T-helper 9 cell (primary cell): ENCODE results near the gene EME2.
"Not testable (repeated sequence)": the region's sequence is repeated elsewhere in the genome, so short reads cannot be mapped to it uniquely, and the experiment has no call there.

Source experiments
- DNase-seq: peaks from one replicate; pipeline ENCODE4 v3.0.0-alpha.2; 2020

Gene EME2

DNA sequence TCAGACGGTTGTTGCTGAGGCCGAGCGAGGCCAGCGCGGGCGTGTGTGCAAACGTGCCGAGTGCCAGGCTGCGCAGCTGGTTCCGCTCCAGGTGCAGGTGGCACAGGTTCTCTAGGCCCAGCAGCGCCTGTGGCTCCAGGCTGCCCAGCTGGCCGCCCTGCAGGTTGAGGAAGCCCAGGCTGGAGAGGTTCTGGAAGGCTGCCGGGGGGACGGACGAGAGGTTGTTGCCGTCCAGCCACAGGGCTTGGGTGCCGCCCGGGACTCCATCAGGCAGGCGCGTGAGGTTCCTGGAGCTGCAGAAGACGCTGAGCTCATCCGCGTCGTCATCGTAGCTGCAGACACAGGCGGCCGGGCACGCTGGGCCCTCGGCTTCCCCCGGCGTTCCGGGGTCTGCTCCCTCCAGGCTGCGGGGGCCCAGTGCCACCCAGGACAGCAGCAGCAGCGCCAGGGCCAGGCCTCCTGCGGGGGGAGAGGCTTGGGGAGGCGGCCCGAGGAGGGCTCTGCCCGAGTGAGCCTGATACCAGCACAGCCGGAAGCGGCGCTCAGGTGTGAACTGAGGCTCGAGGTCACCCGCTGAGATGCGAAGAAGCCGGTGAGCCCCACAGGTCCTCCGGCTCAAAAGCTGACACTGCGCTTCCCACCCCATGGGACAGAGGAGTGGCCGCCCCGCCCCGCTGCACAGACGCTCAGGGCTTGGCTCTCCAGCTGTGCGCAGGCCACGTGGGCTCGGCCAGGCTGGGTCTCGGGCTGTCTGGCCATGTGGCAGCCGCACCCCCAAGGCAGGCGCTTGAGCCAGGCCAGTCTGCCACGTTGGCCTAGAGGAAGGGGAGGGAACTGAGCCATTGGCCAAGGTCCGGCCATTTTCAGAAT, 19.6 kb downstream of the EME2 start:
- DNase-seq, result no peak

DNA sequence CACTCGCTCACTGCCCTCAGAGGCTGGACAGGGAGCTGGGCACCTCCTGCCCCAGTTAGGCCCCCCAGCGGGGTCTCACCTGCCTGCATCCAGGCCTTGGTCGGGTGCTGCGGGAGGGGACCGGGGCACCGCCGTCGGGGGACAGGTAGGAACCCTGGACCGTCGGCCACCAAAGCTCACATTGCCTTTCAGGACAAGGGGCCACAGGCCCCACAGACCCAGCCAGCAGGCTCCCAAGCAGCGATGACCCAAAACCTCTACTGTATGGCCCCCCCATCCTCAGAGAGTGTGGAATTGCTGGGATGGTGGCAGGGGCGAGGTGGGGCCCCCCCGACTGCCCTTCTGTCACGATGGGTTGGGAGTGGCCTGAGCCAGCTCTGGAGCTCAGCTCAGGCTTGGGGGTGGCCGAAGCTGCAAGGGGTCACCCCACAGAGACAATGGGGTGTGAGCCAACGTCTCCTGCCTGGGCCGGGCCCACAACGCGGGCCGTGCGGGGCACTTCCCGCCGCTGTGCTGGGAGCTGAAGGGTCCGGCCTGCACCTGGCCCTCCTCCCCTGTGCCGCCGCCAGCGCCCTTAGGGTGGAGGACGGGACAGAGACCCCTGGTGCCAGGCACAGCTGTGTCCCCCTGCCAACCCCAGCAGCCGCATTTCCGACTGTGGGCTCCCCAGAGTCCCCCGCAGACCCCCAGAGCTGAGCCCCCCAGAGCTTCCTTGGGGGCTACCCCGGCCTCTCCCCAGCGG, 20.4 kb downstream of the EME2 start:
- DNase-seq, result no peak

DNA sequence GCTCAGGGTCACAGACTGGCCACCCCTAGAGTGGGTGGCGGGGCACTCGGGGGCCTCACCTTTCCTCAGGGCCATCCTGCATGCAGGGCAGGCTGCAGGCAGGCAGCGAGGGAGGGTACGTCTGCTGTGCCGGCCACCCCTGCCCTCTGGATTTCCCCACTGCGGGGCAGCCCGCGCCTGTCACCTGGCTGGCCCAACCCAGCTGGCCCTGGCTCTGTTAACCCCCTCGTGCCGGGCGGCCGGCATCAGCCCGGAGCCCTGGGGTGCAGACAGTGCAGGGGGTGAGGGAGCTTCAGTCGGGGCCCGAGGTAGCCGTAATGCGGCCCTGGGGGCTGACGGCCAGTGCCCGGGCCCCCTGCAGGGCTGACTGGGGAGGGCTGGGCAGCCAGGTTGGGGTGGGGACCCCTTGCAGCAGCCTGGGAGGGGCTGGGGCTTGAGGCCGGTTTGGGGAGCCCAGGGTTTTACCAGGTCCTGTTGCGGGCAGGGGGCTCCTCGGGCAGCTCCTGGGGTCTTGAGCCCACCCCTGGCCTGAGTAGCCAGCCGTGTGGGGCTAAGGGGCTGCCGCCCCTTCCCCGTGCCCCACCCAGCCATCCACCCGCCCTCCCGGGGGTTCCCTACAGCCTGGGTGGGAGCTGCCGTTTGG, 21.1 kb downstream of the EME2 start, which contains the start of gene IGFALS:
Gene IGFALS, minus strand, starts transcription at position 128 of the 643 bp plus-strand sequence. Its CDS starts 53 bp downstream, at position 75.
- no peak for DNase-seq

DNA sequence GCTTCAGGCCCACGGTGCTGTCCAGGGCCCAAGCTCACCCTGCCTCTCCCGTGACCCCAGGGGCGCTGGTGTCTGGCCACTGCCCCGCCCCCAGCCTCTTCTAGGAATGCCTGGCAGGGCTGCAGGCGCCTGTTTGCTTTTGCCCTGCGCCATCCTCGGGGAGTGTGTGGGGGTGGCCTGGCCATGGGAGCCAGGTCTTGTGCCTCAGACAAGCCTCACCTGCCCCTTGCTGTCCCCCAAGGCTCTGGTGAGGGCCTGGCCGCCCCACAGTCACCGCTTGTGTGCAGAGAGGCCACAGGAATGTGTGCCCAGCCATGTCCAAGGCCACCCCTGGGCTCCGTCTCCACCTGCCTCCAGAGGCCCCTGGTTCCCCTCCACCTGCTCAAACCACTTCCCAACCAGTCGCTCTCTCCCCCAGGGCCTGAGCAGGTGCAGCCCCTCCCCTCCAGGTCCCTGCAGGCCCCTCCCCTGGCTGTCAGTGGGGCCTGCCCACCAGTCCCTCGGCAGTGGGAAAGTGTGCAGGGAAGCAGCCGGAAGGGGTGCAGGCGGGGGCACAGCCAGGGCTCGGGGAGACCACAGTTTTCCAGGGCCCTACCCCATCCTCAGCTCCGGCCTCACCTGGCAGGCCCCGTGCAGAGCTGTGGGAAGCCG, 21.7 kb downstream of the EME2 start:
- DNase-seq, result no peak

DNA sequence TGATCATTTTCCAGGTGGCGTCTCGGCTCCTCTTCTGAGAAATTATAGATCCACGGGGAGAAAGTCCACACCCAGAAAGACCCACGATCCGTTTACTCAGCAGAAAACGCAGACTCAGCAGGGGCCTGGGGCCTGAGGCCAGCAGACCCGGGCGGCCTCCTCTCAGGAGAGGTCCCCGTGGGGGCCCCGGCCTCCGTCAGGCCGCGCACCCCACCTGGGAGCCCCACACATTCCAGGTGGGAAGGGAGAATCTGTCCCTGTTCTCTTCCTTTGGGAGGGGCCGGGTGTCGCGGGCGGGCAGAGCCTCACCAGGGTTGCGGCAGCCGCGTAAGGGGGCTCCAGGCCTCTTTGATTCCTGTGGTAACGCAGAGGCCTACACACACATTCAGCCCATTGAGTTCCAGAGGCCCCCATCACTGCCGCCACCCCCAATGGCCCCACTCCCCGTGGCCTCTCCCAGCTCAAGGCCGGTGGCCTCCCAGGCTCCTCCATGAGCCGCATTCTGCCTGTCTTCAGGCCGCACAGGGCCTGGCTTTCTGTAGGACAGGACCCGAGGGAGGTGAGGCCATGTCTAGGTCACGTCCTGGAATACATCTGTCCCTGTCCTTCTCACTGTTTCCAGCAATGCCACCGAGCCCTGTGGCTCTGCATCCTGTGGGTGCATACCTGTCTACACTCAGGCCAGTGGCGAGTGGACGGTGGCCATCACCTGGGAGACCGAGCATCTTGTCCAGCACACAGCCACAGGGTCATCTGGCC, 22.5 kb downstream of the EME2 start:
- no peak for DNase-seq

DNA sequence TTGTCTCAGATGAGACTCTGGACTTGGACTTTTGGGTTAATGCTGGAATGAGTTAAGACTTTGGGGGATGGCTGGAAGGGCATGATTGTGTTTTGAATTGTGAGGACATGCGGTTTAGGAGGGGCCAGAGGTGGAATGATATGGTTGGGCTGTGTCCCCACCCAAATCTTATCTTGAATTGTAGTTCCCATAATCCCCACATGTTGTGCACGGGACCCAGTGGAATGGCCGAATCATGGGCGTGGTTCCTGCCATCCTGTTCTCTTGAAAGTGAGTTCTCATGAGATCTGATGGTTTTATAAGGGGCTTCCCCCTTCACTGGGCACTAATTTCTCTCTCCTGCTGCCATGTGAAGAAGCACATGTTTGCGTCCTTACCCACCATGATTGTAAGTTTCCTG, 26.7 kb downstream of the EME2 start:
- not testable (repeated sequence) for DNase-seq

DNA sequence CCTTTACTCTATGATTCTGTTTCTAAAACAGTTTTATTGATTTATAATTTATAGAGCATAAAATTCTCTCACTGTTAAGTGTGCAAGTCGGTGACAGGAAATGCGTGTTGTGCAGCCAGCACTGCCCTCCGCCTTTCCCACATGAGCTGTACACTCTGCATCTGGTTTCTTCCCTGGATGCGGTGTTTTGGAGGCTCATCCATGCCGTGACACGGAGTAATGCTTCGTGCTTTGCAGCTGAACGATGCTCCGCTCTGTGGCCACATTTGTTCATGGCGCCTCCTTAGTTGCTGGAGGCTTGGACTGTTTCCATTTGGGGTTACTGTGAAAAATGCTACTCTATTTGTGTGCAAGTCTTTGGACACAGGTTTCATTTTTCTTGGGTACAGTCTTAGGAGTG, 28.1 kb downstream of the EME2 start:
- no peak for DNase-seq

DNA sequence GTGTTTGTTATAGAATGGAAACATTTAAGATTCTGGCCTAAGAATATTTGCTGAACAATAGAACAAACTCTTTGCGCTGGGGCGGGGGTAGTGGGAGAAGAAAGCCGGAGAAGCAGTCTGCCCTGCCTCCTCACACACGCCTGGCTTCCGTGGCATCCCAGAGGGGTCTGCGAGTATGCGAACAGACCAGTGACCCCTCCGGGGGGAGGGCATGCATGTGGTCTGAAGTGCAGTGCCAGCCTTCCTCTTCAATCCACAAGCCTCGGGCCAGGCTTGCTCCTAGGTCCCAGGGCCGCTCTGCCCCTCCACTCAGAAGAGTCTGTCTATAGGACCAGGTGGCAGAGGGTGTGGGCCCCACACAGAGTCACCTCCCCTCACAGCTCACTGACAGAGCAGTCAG, 35.0 kb downstream of the EME2 start:
- no peak for DNase-seq

DNA sequence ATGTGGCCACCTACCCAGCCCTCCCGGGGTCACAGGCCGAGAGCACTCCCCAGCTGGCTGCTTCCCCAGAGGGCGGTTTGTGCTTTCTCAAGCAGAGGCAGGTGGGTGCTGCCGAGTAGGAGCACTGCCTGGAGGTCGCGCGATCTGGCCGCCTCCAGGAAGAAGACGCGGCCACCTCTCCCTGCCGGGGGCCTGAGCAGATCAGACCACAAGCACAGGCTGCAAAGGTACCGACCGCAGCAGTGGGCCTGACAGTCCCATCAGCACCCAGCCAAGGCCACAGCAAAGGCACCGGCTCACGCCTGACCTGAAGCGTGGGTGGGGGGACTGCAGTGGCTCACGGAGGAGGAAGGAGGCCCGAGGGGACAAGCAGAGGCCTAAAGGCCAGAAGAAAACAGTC, 36.1 kb downstream of the EME2 start:
- DNase-seq, result no peak

DNA sequence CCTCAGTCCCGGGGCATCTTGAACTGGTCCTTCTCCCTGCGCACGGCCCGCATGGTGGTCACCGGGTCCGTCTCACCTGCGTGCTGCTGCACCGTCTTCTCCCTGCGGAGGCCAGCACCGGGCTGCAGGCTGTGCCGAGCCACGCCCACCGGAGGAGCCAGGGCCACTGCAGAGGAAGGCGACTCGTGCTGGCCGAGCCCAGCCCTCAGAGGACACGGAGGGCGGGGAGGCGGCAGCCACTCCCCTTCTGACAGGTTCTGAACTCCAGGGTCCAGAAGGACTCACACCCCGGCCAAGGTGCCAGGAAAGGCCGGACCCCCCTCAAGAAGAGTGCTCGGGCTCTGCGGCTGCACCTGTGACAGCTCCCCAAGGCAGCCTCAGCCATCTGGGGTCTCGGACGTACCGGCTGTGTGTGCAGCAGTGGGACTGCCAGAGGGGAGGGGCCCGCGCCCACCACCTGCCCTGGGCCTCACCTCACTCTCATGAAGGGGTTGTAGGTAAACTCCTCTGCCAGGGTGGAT, 36.7 kb downstream of the EME2 start:
- no peak for DNase-seq

DNA sequence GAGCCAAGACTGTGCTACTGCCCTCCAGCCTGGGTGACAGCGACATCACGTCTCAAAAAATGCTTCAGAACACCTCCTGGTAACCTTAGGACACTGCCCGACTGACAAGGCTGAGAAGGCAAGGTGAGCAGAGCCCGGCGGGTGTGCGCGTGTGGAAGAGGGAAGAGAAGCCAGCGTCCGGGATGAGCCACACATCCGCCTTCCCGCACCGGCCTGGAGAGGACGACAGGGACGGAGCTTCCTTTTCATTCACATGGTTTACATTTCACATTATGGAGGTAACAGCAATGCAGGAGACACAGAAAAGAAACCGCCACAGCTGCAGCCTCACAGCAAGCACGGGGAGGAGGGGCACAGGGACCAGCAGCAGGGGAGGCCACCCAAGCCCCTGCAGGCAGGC, 37.5 kb downstream of the EME2 start:
- no peak for DNase-seq

DNA sequence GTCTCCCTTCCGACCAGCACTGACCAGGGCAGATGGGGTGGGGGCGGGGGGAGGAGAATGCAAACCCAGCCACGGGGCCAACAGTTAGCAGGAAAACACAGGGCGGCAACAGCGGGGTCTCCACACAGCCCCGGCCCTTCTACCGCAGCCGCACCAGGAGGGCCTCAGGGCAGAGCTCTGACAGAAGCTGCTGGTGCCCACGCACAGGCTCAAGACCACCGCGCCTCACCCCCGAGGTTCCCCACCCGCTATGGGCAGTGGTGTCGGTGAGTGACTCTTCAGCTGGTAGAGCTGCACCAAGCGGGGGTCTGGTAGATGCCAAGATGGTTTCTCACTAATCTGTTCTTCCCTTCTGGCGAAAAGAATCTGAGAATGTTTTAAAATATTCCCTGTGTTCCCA, 37.9 kb downstream of the EME2 start:
- no peak for DNase-seq

DNA sequence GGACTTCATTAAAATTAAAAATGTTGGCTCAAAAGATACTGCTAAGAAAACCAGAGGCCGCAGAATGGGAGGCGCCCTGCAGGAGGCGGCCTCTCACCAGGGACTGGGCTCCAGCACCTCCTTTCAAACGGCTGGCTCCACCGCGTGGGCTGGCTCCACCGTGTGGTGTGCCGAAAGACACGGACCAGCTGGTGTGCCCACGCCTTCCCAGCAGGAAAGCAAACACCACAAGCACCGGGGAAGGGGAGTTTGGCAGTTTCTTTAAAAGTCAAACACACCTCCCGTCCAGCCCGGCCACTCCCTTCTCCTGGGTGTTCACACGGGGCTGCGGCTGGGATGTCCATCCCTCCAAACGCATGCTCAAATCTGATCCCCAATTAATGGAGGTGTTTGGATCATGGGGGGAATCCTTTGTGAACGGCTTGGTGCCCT, 40.1 kb downstream of the EME2 start:
- DNase-seq, result peak; percentile 19

DNA sequence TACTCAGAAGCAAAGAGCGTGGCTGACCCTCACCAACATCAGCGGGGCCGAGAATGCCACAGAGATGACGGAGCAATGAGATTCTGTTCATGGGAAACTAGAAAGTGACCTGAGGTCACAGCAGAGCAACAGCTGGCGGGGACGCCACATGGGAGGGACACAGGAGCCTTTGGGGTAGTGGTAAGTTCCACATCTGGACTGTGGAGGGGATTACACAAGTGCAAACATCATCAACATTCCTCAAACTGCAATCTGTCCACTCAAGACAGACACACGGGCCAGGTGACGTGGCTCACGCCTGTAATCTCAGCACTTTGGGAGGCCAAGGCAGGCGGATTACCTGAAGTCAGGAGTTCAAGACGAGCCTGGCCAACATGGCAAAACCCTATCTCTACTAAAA, 42.9 kb downstream of the EME2 start:
- no peak for DNase-seq

DNA sequence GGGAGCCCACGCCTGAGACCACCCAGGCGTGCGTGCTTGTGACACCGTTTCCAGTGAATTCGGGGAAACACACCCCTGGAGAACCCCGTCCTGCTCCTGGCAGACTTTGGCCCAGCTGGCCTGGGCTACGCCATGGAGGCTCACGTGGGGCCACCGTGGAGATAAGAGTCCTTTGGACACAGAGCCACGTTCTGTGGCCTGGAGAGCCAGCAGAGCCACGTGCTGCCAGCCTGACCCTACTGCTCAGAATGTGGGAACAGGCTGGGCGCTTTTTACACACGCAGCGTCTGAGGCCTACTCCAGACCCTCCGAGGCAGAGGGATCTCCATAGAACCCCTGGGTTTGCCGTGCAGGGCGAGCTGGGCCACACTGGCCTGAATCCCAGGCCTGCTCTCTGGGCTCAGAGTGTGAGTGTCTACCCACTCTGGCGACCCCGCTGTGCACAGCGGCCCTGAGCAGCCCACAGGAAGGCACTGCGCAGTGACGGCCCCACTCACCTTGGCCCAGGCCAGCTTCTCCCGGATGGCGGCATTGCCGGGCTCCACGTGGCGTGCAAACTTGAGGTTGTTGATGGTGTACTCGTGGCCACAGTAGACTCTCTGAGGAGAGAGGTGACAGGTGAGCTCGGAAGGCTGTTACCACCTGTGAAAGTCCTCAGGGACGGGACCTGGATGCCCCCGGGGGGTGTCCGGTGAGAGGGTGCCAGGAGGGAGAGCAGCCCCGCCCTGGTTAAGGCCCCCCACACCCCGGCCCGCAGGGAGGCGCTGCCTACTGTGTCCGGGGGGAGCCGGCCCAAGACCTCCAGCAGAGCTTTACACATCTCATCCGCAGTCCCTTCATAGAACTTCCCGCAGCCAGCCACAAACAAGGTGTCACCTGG, 44.0 kb downstream of the EME2 start:
- DNase-seq, result no peak

DNA sequence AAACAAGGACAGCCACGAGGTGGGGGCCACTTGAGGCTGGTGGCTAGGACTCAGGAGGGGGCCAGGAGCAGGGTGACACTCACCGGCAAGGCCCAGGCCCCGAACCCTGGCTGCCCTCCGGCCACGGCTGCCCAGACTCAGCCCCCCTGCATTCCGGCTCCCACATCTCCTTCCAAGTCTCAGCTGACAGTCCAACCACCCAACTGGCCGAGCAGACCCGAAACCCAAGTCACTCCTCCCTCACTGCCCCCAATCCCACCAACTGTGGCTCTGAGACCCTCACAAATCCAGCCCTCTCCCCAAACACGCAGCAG, 44.6 kb downstream of the EME2 start:
- DNase-seq, result no peak

DNA sequence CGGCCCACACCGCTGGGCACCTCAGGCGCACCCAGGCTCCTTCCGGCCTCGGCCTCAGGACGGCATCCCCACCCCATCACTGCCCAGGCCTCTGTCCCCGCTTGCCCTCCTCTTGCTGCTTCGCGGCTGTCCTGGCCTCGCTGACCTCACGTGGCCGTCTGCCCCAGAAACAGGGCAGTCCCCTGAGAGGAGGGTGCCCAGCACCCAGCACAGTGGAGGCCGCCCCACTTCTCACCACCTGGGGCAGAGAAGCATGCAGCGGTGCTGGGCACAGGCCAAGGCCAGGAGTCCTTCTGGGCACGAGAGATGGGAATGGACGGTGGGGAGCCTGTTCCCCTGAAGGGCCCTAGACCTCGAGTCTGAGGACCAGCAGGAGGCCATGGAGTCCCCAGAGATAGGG, 45.1 kb downstream of the EME2 start:
- no peak for DNase-seq

DNA sequence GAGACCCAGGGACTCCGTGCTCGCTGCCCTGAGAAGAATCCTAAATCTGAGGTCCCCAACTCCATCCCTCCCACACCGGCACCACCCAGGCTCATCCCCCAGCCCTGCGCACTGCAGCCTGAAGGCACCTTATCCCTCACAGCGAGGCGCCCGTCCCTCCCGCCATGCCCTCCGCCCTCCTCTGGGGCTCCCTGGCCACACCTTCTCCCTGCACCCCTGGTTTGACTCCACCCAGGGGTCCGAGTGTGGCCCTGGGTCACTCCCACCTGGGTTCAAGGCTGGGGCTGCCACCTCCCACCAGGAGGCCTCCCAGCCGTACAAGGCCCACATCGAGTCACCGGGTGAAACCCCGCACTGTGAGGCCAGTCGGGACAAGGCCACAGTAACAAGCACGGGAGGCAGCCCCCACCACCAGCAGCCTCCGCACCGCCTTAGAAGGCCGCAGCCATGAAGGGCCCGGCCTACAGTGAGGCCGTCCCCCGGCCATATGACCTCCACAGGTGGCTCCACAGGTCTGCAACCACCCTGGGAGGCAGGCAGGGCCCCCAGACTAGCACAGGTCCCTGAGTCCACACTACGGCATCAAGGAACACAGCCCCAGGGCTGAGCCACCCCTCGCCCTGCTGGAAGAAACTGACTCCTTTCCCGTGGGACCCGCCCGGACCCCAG, 45.7 kb downstream of the EME2 start:
- DNase-seq, result no peak

DNA sequence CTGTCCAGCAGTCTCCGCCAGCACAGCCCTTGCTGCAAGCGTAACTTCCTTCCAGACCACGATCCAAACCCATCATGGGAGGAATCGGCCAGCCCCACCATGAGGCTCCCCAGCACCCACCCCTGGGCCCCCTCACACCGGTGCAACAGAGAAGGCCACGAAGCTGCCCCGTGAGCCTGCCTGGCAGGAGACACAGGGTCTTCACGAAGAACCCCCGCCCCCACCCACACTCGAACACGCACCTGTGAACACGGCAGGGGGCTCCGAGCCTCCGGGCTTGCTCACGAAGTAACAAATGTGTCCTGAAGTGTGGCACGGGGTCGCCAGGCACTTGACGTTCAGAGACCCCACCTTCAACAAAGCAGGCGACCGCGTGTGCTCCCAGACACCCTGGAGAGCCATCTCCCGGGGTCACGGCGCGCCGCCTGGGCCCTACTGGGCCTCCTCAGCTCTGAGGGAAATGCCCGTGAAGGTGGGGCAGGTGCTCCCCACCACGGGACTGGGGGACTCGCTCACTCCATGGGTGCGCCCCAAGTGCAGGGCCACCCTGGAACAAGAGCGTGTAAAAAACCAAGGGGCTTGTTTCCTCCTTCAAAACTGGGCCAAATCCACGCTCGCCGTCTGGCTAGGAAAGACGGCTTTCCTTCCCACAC, 46.4 kb downstream of the EME2 start:
- DNase-seq, result no peak

DNA sequence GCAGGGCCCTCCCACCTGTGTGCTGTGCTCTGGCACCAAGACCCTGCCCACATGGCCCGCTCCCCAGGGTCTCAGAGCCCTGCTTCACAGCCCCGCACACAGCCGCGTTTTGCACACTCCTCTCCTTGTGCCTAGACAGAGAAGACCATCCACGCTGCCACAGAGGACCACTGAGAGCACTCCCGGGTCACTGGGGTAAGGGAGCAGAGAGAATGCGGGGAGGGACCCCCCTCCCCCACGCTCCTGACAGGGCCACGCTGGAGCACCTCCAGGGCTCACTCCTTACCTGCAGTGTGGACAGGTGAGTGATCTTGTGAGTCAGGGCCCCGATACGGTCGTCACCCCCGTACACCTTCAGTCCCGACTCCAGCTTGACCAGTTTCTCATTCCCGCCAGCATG, 47.0 kb downstream of the EME2 start:
- DNase-seq, result no peak
